GM18502 (cell line): ENCODE measurements around the gene NEXN.
"Not testable (repeated sequence)": the region's sequence is repeated elsewhere in the genome, so short reads cannot be mapped to it uniquely, and the experiment has no call there.

ENCODE experiments used
- ATAC-seq: cut with Tn5 transposase; IDR thresholded peaks from one replicate; pipeline ENCODE4 v1.9.1; 2021; ENCODE audit warnings: mild to moderate bottlenecking; ENCODE audit not compliant: unreplicated experiment, poor library complexity

NEXN gene

DNA sequence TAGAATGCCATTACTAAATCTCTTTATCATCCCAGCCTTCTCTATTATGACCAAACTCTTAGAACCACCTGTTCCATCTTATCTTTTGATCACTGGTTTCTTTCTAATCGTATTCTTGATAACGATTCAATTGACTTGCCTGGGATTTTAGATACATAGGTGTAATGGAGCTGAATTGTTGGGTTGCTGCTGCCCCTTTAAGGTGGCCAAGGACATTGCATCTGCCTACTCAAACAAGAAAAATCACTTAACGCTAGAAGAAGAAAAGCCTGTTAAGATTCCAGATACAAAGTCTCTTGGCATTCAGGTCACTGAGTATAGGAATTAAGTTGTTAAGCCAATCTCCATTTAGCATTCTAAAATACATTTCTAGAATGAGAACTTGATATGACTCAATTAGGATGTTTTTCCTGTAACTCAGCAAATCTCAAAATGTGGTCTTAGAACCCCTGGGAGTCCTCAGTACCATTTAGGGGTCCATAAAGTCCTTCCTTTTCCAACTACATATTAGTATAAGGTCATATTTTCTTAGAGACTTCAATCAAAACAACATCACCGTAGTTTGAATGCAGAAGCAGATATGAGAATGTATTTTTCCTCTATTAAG is 12.4 kb downstream of the NEXN start:
- ATAC-seq, result peak; percentile 58

DNA sequence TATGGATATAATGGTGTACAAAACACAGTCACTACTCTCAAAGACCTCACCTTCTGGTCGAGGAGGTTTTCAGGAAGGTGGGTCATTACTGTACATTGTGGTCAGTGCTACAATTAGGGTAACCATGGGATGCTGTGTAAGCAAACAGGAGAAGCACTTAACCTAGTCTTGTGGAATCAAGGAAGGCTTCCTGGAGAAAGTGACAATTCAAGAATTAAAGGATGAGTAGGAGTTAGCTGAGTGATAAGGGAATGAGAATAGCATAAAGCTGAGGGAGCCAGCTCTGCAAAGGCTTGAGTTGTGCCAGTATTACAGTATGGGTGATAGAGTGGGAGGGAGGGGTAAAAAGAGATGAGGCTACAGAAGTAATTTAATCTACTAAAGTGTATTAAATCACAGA is 17.2 kb downstream of the NEXN start:
- ATAC-seq, result no peak

DNA sequence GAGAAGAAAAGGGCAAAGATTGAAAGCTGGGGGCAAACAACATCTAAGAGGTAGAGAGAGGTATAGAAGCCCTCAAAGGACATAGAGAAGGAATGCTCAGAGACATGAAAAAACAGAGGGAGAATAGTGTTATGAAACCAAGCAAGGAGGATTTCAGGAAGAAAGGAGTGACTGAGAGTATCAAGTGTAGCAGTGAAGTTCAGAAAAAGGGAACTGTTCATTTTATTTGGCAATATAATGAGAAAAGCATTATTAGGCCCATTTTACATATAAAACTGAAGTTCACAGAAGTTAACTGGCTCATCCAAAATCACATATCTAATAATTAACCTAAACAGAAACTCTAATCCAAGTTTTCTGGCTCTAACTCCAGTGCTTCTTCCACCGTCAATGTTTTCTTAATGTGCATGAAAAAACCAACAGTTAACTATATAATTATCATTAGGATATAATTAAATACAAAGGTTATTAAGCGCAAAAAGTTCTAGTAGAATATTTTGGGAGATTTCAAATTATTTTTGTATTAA is 17.7 kb downstream of the NEXN start:
- ATAC-seq, result no peak

DNA sequence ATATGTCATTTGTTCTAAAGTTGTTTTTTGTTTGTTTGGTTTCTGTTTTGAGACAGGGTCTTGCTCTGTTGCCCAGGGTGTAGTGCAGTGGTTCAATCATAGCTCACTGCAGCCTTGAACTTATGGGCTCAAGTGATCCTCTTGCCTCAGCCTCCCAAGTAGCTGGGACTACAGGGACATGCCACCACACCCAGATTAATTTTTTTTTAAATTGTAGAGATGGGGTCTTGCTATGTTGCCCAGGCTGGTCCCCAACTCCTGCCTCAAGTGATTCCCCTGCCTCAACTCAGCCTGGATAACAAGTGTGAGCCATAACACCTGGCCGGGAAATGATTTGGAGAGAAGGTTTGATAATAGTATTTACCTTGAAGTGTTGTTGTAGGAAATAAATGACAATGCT is 18.2 kb downstream of the NEXN start:
- no peak for ATAC-seq

DNA sequence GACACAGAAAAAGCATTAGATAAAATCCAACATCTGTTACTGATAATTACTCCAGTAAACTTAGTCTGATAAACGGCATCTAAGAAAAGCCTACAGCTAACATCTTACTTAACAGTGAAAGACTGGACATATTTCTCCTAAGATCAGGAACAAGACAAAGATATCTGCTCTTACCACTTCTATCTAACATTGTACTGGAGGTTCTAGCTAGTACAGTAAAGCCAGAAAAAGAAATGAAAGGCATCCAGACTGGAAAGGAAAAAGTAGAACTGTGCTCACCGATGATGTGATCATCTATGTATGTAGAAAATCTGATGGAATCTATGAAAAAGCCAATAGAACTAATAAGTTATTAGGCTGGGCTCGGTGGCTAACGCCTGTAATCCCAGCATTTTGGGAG is 21.7 kb downstream of the NEXN start:
- no peak for ATAC-seq

DNA sequence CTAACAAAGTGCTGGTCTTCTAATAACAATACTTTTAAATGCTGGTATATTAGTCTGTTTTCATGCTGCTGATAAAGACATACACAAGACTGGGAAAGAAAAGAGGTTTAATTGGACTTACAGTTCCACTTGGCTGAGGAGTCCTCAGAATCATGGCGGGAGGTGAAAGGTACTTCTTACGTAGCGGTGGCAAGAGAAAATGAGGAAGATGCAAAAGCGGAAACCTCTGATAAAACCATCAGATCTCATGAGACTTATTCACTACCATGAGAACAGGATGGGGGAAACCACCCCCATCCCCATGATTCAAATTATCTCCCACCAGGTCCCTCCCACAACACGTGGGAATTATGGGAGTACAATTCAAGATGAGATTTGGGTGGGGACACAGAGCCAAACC is 30.5 kb downstream of the NEXN start:
- ATAC-seq, result not testable (repeated sequence)

DNA sequence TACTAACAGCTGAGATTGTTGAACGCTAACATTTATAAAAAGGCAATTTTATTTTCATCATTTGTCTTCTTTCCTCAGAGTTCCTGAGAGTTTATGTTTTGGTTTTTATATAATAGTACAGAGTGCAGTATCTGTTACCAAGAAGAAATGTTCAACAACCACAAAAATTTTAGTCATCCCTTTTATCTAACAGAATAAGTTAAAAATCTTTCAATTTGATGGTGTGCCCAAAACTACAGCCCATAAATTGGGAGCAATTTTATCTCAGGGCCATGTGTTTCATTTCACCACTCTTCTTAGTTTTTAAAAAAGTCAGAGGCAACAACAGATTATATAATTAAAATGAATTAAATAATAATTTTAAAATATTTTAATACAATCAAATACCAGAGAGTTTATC is 37.1 kb downstream of the NEXN start:
- no peak for ATAC-seq

DNA sequence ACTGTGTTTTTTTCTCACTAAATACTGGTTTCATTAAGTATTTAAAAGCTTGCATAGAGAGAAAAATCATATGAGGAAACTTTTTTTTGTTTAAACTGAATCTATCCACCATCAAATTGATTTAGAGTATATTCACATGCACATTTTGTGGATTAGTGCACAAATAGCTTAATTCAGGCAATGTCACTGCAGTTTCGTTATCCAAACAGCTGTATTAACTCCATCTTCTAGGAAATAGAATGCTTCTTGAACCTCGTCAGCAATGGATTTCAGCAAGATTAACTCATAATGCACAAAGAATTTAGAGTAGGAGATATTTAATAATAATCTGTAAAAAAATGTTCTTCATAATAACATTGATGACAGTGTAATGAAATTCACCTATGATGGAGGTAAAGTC is 37.5 kb downstream of the NEXN start:
- ATAC-seq, result no peak

DNA sequence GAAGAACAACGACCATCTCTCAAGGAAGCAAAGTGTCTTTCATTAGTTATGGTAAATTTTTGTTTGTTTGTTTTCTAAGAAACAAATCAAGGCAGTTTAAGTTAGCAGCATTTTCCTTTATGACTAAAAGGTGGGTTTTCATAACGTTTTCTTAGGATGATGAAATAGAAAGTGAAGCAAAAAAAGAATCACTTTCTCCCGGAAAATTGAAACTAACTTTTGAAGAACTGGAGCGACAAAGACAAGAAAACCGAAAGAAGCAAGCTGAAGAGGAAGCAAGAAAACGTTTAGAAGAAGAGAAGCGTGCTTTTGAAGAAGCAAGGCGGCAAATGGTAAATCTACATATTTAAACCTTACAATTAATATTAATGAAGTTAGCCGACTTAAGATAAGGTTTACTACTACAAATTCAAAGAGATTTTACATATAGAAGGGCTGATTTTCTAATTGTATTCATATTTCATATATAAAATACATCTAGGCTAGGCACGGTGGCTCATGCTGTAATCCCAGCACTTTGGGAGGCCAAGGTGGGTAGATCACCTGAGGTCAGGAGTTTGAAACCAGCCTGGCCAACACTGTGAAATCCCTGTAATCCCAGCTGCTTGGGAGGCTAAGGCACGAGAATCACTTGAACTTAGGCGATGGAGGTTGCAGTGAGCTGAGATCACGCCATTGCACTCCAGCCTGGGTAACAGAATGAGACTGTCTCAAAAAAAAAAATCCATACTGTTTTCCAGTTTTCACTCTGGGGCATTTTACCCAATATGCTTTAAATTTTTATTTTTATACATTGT is 38.3 kb downstream of the NEXN start:
- ATAC-seq, result peak; percentile 67

DNA sequence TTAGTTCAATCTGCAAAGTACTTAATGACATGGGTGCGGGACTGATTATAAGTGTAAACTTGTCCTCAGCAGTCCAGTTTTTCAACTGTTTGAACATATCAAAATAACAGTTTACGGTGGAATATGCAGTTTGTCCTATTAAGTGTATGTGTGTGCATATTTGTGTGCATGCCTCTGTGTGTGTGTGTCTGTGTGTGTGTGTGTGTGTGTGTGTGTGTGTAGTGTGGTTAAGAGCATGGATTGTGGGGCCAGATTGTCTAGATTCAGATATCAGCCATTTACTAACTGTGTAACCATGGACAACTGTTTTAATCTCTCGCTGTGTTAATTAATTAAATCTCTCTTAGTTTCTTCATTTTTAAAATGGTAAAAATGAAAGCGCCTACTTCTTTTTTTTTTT is 39.0 kb downstream of the NEXN start:
- ATAC-seq, result peak; percentile 20

DNA sequence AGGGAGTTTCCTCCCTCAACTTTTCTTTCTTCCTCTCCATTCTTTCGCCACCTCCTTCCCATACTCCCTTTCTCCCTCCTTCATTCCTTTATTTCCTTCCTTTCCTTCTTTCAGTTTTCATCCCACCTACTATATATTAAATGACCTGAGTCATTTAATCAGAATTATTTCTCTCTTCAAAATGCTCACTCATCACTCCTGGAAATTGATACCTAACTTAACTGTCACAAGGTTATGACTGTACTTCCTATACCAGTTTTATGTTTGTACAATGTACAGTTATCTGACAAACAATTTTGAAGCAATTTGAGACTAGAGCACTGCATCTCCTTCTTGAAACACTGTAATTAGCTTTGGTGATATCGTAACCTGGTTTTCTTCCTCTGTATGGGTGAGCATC is 41.4 kb downstream of the NEXN start:
- ATAC-seq, result no peak

DNA sequence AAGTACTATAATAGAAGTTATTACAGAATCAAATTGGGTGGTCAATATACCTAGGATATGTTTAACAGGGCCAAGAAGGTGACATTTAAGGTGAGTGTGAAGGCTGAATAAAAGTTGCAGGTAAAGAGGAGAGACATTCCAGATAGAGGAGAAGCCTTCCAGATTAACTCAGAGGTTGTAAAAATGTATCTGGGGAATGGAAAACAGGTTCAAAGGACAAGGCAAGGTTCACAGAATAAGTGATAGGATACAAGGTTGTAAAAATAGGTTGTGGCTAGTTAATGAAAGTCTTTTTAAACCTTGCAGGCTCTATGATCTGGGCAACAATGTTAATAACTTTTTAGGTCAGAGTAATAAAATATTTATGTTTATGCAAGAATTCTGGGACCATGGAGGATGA is 50.2 kb downstream of the NEXN start:
- ATAC-seq, result no peak

DNA sequence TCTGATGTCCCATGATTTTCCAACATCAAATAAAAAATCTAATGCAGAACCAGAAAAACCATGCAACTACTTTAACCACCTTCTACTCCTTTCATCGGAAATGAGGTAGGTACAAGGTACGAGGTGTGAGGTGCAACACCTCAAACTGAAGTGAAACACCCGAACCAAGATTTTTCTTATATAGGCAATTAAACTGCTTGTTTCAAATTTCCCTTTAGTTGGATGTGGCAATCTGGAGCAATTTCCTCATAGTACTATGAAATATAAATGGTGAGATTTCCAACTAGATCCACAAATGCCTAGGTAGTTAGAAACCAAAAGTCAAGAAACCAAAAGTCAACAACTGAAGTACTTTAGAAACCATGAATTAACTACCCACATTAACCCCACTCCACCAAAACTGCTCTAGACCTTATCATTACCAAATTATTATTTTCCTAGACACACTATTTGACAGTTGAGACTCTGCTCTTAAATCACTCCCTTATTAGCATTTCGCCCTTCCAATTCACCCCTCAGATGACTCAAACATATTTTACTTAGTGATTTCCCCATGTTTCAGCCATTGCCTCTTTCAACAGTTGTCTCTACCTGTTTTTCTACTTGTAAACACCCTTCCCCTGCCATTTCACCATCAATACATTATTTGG is 52.6 kb downstream of the NEXN start:
- no peak for ATAC-seq

DNA sequence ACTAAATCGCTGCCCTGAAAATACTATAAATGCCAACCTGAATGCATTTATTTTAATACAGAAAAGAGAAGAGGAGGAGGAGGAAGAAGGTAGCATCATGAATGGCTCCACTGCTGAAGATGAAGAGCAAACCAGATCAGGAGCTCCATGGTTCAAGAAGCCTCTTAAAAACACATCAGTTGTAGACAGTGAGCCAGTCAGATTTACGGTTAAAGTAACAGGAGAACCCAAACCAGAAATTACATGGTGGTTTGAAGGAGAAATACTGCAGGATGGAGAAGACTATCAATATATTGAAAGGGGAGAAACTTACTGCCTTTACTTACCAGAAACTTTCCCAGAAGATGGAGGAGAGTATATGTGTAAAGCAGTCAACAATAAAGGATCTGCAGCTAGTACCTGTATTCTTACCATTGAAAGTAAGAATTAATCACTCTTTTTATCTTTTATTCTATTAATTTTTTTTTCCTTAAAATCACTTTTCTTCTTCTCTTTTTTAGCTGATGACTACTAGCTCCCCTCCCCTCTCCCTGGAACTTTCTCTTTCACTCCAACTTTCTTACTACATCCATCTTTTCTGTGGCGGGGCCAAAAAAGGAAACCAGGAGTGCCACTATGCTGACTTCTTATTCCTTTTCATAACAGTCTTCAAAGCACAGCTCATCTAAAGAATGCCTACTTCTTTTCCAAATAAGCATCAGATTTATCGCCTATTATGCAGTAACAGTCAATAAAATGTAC is 54.1 kb downstream of the NEXN start:
- ATAC-seq, result no peak

DNA sequence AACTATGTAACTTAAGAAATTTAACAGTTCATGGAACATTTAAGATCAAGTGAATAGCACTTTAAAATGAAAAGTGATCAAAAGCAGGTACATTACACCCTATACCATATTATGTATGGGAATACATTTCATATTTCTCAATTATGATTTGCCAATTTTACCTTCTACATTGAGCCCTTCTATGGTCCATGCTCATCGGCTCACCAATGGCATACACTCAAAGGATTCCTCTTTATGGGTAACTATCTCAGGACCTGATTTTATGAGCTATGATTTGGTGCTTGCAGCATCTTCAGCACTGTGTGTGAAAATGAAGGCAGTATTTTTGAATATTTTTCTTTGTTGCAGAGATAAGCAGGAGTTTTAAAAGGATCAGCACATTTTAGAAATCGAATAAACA is 56.9 kb downstream of the NEXN start:
- ATAC-seq, result no peak

DNA sequence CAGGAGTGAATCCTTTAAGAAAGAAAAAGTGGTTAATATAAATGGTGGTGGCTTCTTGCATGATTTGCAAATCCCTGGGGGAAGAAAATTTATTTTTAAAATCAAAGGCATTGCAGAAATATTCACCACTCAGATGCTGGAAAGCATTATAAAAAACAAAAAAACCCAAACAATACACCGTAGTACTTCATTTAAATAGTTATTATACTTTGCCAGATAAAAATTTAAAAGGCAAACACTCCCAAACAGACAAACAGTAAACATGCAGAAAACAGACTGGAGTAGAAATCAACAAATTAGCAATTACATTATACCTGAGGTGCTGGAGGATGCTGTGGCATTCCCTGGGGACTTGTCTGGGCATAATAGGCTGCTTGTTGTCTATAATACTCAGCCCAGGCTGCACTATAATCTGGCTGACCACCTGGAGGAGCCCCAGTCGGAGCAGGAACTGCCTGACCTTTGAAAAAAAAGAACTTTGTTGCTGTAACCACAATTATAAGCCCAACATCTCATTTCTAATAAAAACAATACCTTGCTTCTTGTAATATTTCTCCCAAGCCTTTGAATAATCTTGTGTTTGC is 60.5 kb downstream of the NEXN start:
- peak; percentile 44 for ATAC-seq

DNA sequence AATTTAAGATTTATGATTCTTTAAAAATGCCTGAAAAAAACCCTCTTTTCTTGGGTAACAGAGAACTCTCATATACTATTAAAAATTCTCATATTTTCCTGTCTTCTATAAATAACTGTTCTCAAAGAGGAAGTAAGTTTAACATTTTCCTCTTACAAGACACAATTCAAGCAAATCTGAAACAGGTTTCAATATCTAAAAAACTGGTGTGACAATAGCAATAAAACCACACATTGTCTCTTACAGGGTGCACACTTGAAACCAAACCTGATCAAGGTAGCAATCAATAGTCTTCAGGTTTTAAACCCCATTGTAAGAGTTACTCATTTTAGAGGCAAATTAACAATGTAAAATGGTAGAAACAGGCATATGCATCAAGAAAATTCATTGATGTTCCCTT is 62.4 kb downstream of the NEXN start:
- ATAC-seq, result peak; percentile 78

DNA sequence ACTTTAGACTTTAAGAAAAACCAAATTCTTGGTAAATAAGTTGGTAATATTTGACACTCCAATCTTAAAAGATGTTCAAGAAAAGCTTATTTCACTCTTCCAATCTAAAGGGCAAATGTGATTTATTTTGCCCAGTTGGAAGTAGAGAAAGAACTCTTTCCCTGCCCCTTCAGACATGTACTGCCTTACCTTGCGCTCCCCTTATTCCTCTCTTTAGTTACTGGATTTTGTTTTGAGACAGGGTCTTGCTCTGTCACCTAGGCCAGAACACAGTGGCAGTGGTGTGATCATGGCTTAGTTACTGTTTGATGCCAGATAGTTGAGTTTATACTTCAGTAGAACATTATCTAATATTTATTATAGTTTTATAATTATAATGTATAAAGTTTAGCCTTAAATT is 62.9 kb downstream of the NEXN start:
- no peak for ATAC-seq

DNA sequence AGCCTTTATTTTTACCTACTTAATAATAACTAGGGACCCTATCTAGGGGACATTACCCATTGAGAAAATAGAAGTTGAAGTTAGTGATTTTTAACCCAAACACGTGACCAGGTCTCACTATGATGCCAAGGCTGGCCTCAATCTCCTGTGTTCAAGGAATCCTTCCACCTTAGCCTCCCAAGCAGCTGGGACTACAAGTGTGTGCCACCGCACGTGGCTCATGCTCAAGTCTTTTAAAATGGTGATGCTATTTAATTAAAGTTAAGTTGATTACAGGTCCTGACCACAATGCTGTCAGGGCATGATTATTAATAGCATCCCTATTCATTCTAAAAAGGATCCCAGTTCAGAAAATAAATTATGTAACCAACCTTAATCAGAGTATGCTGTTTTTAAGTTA is 65.5 kb downstream of the NEXN start:
- no peak for ATAC-seq

DNA sequence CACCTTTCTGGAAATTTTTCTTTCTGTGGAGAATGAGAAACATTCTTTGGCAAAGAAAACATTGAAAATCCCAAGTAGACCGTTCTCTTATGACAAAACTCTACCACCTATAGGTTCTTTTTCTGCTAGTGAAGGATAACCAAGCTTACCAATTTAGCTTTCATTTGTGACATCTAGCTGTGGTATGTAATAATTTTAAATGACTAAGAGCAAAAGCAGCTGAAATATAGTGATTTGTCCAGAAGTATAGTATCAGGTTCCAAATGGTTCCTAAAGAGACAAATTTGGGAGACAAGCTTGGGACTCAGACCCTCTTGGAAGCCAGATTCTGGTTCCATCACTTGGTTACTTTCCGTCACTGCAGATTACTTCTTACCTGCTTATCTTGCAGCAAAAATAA is 66.1 kb downstream of the NEXN start:
- ATAC-seq, result no peak
